HG03520 (cell line): Measurements from ENCODE around the gene DUOX1.
"Not testable (repeated sequence)": the region's sequence is repeated elsewhere in the genome, so short reads cannot be mapped to it uniquely, and the experiment has no call there.

ENCODE experiments used
- ATAC-seq: cut with Tn5 transposase; IDR thresholded peaks from one replicate; pipeline ENCODE4 v1.9.1; 2021; ENCODE audit warnings: mild to moderate bottlenecking, moderate library complexity; ENCODE audit not compliant: unreplicated experiment

DUOX1 gene

DNA sequence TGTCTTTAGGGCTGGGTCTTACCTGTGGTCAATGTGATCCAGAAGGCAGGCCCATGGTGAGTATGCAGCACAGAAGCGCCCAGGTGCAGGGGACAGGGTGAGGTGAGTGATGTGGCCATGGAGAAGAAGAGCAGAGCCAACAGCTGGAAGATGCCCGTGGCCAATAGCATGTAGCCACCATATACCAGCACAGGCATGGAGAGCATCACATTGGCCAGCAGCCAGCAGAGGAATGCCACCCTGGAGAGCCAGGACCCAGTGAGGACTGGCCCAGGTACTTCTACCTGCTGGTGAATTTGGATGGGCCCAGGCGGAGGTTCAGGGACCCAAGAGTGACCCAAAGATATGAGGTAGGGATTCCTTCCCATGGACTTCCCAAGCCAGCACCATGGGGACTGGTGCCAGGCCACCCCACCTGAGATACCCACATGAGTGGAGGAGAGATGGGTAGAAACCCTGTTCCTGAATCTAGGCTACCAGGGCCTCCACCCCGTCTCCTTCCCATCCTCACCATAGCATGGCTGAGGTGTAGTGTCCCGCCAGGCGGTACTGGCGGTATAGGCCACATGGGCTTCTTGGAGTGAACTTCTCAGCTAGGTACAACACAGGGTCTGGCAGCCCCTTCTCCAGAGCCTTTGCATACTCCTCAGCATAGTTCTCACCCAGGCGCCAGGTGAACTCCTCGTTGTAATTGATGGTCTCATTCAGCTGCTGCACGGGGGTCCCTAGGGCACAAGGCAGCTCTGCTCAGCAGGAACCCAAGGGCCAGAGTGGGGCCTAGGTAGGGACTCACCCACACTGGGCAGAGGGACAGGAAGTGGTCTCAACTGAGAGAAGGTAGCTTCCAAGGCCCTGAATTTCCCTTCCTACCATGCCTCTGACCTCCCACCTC is 9.5 kb upstream of the DUOX1 start:
- ATAC-seq, result no peak

DNA sequence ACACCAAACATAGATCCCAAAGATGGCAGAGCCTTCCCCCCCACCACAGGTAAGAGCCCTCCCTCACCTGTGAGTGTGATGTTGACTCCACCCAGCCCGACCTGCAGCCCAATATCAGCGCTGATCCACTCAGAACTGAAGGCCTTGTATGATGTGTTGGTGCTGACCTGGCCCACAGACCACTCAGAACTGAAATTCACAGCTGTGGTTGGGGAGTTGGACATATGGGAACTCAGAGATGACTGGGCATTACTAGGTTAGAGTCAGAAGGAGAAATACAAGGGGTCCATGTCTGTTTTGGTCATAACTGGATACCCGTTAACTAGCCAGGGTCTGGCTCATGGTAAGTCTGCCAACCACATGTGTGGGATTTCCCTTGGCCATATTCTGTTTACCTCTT is 8.8 kb upstream of the DUOX1 start:
- no peak for ATAC-seq

- ATAC-seq, result no peak
Observed at GRCh38 chr15:45121706-45122417, 7.9 kb upstream of the DUOX1 start.

GRCh38 chr15:45122719-45123118 is 7.1 kb upstream of the DUOX1 start:
- no peak for ATAC-seq

GRCh38 chr15:45123397-45123796 is 6.4 kb upstream of the DUOX1 start:
- ATAC-seq, result no peak

GRCh38 chr15:45126535-45127158 is 3.1 kb upstream of the DUOX1 start:
- no peak for ATAC-seq

- ATAC-seq, result no peak
Observed at GRCh38 chr15:45128971-45129639, 689 bp upstream of the DUOX1 start.

- no peak for ATAC-seq
Observed at GRCh38 chr15:45130291-45131000, 652 bp downstream of the DUOX1 start.

DNA sequence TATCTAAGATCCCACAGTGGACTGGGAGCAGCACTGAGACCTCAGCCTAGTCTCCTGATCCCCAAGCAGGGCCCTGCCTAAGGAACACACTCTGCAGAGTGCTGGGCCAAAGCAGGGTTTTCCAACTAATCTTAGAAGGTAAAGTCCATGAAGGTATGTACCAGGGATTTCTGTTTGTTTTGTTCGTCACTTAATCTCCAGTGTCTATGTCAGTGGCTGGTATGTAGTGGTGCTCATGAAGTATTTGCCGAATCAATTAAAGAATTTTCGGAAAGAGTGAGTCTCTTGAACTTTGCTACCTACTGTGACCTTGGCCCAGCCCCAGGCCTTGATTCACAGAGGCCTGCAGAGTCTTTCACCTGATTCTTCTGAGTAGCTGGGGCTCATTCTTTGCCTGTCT is 1.7 kb downstream of the DUOX1 start:
- ATAC-seq, result no peak

DNA sequence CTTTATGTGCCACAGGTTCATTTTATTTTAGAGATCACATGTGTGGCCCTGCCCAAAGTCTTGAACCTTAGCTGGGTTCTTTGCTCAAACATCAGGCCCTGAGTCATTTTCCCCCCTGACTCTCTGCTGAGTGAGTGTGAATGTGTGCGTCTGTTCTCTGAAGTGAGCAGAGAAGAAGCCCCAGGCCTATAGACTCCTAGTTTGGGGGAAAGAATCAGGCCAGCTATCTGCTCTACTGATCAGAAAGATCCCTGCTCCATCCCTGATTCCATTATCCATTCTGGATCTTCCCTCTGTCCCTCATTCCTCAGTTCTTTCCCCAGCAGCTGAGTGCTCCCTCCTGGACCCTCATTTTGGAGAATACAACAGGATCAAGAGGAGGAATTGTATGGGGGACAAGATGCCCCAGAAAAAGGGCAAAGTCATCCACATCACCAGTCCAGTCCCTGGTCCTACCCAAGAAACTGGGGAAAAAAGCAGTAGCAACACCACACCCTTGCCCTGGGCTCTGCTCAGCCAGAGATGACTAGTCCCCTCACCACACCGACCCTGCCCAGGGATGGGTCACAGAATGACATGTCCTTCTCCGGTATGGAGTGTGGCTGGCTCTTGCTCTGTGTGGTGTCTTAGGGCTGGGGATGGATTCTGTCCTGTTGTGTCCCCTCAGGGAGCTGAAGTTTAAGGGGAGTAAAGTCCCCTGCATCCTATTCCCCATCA is 3.2 kb downstream of the DUOX1 start:
- no peak for ATAC-seq

GRCh38 chr15:45133561-45133920 is 3.7 kb downstream of the DUOX1 start:
- ATAC-seq, result no peak

- ATAC-seq, result no peak
Observed at GRCh38 chr15:45134046-45134445, 4.3 kb downstream of the DUOX1 start.

GRCh38 chr15:45134682-45135604 is 5.1 kb downstream of the DUOX1 start:
- ATAC-seq, result no peak

- ATAC-seq, result not testable (repeated sequence)
Observed at GRCh38 chr15:45135705-45136377, 6.0 kb downstream of the DUOX1 start.

GRCh38 chr15:45136378-45136764 is 6.6 kb downstream of the DUOX1 start:
- no peak for ATAC-seq

DNA sequence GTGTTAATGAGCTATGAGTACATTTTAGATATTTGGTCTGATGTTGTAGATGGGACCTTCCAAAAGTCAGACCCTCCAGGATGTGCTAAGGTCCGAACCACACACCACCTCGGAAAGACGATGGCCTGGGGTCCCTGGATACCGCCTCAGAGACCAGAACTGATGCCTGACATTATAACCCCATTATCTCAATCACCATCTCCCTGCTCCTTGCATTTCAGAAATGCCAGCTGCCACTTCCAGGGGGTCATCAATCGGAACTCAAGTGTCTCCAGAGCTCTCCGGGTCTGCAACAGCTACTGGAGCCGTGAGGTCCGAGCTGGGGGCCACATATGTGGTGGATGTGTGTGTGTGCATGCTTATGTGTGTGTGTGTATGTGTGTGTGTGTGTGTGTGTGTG is 7.9 kb downstream of the DUOX1 start:
- no peak for ATAC-seq

- no peak for ATAC-seq
Observed at GRCh38 chr15:45138814-45139765, 9.3 kb downstream of the DUOX1 start.
